ENCODE results near the gene LCN9. TPM values are rescaled to one million over a fixed set of nuclear protein-coding genes. Genes with fewer than 3 reads are reported as not detected.
"Not testable (repeated sequence)": the region's sequence is repeated elsewhere in the genome, so short reads cannot be mapped to it uniquely, and the experiment has no call there.

The LCN9 gene
- total RNA-seq, 1 donor from 2014 or later = not detected

DNA sequence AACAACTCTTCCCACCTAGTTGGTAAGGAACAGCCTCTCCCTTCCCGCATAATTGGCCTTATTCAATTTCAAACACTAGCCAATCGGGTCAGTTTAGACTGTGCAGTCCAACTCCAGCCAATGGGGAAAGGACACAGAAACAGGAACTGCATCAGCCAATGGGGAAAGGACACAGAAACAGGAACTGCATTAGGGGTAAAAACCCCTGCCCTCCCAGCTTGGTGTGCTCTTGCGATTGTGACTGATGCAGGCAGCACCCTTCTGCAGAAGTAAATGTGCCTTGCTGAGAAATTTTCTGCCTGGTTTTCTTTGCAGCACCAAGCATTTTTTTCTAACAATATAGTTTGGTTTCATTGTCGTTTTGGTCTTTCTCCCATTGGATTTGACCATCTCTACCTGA, 15.2 kb upstream of the LCN9 start:
- intact Hi-C loops (cut with micrococcal nuclease) = no loop called here

DNA sequence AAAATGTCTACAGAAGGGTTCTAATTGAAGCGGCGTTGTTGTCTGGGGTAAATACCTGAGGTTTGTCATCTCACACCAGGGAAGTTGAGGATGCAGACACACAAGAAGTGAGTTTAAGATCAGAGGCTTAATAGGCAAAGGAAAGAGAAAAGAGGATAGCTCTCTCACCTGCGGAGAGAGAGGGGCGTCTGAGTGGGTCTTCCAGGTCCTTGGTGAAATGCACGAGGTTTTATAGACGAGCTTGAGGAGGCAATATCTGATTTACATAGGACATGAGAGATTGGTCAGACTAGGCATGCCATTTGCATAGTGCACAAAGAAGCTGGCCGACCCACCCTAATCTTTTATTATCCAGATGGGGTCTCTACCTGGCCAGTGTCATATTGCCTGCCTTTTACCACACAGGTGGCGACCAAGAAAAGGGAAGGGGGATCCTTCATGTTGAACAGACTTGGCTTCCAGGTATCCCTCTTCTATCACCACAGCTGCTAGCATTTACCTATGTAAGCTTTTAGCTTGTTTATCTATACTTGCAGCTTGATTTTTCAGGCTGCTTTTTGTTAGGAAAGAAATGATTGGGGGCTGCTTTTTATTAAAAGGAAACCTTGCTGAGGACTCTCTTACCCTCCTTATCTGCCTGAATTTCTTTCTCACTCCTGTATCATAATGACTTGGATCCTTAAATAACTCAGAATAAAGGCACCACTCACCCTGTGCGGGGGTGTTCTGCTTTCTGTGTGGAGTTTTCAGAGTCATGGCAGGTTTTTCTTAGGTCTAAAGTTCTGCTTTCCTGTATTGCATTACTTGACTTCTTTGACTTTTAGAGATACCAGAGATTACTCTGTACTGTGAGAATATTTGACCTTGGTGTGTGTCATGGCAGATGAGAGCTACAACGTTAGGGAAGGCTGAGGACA, 14.4 kb upstream of the LCN9 start:
- intact Hi-C loops (cut with micrococcal nuclease) = no loop called here

DNA sequence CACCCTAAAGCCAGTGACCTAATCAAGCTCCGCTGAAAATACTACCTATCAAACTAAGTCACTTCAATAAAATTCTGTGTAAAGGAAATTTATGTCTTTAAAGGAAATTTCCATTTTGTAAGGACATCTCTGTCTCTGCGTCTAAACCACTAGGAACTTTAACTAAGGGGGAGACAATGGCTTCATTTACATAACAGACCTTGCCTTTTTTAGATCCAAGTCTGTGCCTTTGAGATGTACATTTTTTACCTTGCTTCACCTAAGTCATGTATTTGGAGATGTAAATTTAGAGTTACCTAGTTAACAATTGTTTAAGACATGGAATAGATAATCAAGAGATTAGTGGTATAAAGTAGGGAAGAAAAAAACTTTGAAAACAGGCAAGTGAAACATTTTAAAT, 13.6 kb upstream of the LCN9 start:
- intact Hi-C loops (cut with micrococcal nuclease) = no loop called here

DNA sequence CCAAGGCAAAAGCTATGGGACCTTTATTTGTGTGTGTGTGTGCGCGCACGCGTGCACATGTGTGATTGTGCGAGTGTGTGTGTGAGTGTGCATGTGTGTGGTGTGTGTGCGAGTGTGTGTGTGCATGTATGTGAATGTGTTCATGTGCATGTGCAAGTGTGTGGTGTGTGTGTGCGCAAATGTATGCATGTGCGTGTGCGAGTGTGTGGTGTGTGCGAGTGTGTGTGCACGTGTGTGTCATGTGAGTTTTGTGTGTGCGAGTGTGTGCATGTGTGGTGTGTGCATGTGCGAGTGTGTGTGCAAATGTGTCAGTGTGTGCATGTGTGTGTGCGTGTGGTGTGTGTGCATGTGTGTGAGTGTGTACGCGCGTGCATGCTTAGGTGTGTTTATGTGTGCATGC, 12.7 kb upstream of the LCN9 start:
- intact Hi-C loops (cut with micrococcal nuclease) = no loop called here

DNA sequence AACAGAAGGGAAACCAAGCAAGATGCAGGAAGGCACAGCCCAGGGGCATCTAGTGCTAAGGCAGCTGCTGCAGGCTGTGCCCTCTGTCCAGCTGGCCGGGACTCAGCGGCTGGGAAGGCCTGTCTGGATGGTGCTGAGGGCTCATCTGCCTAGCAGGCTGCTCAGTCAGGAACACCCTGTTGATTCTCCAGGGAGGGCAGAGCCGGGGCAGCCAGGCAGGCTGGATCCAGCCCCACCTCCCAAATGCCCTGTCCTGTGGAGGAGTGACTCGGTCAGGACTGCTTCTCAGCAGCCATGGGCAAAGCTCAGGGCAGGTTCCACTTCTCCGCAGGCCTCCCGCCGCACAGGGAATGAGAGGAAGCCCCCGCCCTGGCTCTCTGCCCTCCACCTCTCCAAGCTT, 7.8 kb upstream of the LCN9 start:
- intact Hi-C loops (cut with micrococcal nuclease) = no loop called here

DNA sequence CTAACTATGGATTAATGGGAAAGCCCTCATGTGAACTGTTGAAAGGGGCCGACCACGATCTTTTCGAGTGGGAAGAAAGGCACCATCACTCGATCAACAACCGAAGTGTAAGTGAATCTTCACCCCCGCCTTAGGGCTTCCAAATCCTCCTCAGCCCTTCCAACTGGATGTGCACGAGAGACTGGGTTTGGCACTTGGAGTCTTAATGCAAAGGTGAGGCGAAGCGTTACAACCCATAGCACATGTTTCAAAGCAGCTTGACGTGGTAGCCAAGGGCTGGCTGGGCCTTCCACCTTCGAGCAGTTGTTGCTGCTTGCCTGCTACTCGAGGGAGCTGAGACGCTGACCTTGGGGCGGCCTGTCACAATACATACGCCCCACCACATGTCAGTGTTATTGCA, 5.7 kb upstream of the LCN9 start:
- intact Hi-C loops (cut with micrococcal nuclease) = no loop called here

DNA sequence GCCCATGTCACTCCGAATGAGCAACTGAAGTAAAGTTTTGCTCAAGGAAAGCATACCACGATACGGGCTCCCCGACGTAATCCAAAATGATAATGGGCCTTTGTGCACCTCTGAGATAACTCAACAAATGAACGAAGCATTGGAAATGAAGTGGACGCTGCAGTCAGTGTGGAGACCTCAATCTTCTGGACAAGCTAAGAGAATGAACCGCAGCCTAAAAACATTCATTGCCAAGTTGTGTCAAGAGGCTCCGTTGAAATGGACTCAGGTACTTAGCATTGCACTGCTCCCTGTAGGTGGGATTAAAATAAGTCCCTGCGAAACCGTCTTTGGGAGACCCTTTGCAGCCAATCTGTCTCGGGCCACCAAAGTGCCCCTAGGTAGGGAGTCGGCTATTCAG, 3.9 kb upstream of the LCN9 start:
- intact Hi-C loops (cut with micrococcal nuclease) = no loop called here

DNA sequence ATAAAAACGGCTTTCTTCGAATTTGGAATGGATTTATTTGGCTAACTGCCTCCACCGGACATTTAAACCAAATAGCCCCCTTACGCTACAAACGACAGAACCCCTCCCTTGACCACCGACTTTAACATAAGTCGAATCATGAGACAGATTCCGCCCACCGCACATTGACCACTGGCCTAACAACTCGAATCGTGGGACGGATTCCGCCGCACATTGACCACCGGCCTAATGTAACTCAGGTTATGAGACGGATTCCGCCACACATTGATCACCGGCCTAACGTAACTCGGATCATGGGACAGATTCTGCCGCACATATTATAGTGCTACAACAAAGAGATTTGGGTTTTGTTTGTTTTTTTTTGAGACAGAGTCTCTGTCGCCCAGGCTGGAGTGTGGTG, 2.7 kb upstream of the LCN9 start:
- intact Hi-C loops (cut with micrococcal nuclease) = no loop called here

DNA sequence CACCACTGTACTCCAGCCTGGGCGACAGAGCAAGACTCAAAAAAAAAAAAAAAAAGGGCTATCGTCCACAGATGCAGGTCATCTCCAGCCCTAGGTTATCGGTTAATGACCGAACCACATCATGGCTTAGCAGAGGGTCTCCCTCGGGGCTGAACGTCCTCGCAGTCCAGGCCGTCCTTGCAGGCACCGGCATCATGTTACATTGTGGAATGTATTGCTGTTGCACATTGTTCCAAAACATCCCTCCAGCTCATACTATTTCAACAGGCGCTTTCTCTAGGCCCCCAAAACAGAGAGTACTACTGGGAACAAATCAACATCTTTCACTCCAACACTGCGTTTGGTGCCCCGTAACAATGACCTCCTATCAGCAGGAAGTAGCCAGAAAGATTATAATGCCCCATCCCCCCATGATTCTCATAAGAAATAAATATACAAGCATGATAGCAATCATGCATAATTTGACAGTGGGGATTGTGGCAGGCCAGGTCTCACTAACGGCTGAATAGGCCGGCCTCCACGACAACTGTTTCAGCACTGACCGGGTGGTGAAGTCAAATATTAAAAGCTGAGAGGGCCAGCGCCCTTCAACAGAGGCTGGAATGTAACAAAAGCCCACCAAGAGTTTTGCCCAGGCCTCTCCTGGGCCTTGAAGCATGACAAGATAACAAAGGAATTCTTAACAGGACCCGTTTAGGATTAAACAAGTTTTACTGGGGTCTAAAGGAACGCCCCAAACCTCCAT, 1.1 kb upstream of the LCN9 start:
- intact Hi-C loops (cut with micrococcal nuclease) = no loop called here

DNA sequence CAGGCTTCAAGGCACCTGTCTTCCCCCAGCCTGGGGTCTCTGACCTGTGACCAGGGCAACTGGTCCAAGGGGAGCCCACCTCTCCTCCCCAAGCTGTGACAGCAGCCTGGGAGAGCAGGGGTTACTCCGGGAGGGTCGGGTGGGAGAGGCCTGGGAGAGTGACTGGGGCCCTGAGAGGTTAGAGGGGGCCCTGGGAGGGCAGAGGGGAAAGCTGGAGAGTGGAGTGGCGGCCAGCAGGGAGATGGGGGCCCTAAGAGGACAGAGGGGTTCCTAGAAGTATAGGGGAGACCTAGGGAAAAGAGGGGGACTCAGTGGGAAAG, 302 bp downstream of the LCN9 start:
- intact Hi-C loops (cut with micrococcal nuclease) = no loop called here

DNA sequence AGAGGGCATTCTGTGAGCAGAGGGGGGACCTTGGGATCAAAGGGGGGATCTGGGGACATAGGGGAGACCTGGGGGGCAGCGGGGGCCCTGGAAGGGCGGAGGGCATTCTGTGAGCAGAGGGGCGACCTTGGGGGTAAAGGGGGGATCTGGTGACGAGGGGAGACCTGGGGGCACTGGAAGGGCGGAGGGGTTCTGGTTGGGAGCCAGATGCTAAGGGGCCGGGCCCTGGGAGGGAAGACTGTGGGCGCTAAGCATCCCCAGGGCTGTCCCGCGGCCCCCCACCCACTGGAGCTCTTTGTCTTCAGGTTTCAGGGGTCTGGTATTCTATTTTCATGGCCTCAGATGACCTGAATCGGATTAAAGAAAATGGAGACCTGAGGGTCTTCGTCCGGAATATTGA, 748 bp downstream of the LCN9 start:
- intact Hi-C loops (cut with micrococcal nuclease) = no loop called here

DNA sequence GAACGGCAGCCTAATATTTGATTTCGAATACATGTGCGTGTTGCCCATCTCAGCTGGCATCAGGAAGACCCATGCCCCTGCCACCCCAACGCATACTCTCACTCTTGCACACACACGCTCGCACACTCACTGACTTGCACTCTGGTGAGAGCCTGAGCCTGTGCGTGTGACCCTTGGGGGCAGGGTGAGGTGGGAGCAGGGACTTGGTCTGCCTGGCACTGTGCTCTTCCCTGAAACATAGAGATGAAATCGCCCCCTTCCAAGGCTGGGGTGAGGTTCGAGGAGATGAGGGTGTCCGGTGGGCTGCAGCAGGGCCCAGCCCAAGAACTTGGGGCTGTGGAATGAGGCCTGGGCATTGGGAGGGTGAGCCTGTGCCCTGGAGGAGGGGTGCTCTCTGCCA, 1.2 kb downstream of the LCN9 start:
- intact Hi-C loops (cut with micrococcal nuclease) = no loop called here

DNA sequence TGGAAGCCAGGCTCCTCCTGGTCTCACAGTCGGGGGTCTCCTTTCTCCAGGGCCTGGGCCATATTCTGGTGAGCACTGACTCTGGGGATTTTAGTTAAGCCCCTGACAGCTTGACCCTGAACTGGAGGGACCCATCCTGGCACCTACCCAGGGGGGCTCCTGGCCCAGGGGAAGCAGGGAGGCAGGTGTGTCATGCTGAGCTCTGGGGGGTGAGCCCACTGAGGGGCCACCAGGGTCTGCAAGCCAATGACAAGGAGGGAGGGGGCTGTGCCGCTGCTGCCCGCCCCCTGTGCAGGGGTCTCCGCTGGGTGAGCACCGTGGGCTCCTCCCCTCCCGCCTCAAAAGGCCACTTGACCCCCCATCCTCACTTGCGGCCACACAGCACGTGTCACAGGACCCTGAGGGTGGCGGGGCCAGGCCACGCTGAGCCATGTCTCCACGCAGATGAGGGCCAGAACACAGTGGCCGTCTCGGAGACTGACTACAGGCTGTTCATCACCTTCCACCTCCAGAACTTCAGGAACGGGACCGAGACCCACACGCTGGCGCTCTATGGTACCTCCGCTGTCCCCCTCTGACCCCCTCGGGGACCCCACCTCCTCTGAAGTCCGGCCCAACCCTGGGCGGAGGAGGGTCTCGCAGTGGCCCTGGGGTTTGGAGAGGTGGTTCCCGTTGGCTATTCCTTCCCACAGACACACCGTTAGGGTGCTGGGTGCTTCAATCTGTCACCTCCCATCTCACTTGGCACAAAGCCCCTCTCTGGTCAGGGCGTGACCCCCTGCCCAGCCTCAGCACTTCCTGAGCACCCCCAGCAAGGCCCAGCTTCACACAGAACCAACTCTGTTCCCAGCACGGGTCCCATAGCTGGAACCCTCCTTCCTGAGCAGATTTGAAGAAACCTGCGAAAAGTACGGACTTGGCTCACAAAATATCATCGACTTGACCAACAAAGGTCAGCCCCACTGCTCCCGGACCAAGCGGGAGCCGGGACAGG, 2.0 kb downstream of the LCN9 start:
- intact Hi-C loops (cut with micrococcal nuclease) = no loop called here

DNA sequence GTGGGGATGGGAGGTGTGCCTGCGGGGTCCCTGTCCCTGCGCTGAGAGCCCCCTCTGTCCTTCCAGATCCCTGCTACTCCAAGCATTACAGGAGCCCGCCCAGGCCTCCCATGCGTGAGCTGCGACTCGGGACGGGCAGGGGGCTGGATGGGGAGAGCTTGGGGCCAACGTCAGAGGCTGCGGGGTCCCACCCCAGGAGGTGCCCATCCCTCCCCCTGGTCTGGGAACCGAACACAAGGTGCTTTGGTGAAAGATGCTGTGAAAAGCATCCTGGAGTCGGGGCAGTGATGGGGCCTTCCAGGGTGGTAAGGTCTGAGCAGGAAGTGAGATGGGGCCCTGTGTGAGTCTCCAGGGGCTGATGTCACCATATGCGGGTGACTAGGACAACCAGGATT, 2.7 kb downstream of the LCN9 start:
- intact Hi-C loops (cut with micrococcal nuclease) = no loop called here

DNA sequence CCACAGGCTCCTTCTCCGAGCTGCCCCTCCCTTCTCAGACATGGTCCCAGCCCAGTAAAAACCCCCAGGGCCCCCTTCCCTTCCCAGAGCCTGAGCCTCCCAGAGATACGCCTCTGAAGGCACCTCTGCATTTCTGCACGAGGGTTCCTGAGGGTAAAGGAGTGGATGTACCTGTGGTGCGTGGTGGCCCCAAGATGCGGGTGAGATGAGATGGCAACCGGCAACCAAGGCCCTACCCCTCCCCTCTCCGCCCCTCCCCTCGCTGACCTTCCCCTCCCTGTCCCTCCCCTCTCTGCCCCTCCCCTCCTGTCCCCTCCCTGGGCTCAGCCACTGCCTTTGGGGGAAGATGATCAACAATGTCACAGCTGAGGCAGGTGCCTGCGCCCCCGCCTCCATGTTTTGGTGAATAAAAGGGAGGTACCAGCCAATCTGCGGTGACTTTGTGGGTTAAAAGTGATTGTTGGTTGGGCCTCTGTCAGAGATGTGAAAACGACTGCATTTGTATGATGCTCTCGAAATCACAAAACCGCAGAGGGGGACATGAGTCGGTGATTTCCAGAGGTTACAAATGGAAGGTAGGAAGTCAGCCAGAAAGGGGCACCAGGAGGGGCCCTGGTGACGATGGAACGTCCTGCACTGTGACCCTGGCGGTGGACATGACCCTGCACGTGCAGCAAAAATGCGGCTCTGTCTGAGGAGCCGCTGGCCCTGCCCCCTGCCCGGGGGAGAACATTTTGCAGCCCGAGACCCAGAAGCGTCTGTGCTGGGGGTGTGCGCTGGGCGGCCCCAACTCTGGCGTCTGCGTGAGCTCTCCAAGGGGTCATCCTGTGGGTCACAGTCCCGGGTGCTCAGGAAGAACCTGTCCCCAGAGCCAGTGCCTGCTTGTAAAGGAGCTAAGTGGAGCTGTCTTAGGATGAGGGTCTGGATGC, 3.7 kb downstream of the LCN9 start:
- intact Hi-C loops (cut with micrococcal nuclease) = no loop called here

DNA sequence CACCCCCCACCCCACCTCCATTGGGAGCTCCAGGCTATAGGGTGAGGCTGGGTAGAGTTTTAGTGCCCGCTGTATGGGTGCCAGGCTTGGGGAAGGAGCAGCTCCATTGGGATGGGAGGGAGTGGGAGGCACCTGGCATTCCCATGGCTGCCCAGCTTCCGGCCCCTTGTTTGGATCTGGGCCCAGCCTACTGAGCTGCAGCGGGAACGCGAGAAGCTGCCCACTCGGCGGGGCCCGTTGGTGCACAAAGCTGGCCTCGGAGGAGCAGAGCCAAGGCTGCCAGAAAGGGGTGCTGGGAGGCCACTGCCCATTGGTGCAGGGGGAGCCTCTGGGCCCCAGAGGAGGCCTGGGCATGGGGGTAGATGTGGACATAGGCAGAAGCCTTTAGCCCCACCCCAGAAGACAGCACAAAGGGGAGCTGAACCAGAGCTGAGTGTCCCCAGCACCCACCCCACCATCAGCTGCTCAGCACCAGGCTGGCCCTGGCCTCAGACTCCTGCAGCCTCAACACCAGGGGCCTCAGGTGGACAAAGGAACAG, 4.4 kb downstream of the LCN9 start:
- intact Hi-C loops (cut with micrococcal nuclease) = no loop called here

DNA sequence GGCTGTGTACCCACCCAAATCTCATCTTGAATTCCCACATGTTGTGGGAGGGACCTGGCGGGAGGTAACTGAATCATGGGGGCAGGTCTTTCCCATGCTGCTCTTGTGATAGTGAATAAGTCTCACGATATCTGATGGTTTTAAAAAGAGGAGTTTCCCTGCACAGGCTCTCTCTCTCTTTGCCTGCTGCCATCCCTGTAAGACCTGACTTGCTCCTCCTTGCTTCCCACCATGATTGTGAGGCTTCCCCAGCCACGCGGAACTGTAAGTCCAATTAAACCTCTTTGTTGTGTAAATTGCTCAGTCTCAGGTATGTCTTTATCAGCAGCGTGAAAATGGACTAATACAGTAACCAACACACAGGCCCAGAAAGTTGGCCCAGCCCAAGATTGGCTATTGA, 5.9 kb downstream of the LCN9 start:
- intact Hi-C loops (cut with micrococcal nuclease) = not testable (repeated sequence)

DNA sequence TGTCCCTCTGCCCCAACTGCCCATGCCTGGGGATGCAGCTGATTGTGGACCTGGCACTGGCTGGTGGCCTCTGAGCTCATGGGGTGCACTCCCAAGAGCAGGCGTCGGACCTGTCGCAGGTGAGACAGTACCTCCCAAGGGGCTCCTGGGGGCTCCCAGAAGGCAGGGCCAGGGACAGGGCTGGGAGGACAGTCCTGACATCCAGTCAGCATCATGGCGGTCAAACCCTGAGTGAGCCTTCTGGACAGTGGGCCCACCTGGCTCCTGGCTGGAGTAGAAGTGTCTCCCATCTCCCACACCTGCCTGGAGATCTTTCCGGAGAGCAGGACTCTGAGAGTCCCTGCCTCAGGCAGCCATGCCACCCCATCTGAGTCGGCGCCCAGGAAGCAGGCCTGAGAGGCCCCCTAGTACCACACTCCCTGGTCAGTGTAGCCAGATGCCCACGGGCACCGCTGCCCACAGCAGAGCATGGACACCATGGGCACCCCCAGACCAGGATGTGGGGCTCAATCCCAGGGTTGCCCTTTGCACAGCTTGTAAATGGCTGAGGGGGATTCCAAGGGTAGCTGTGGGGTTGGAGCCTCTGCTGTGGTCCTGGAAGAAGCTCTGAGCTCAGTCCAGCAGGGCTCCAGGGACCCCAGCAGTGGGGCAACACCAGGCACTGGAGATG, 6.6 kb downstream of the LCN9 start:
- intact Hi-C loops (cut with micrococcal nuclease) = no loop called here

DNA sequence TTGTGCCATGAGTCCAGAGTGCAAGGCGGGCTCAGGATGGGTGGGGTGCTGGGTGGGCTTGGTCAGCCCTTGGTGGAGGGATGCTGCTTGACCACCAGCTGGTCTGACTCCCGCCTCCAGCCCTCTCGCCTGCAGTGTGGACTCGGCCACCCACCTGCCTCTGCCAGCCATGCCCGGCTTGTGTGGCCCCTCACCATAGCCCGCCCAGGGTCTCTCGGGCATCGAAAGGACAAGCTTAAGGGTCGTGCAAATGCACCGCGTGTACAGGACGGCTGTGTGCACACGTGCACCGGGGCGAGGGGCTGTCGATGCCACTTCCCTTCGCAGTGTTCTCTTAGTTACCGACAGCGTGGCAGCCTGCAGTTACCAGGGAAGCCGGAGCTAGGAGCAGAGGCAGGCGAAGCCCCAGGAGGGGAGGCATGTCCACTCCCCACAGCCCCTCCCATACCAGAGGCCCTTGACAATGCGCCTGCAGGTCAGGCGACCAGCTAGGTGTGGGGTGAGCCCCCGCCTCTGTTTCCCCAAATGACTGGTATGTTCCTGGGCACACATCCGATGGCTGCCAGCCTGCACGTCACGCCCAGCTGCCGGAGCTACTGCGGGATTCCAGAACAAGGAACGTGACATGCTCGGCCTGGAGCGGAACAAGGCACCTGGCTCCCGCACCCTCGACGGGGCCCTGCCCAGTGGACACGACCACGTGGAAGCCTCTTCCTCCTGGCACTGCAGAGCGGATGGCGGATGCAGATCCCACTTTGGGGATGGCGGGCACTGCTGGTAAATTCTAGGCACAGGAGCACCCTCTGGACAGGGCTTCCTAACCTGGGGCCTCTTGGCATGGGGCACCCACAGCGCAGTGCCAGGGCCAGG, 7.8 kb downstream of the LCN9 start:
- intact Hi-C loops (cut with micrococcal nuclease) = no loop called here

Data from T-helper 2 cell treated with Interferon-gamma antibody and Interleukin-4, amounts not matched to agents 100 ng/mL and 5 ng/mL, for 36 hours (primary cell).